Astrocyte (in vitro differentiated cells and primary cell): ENCODE data around the gene KRT222. TPM values are rescaled to one million over a fixed set of nuclear protein-coding genes. Genes with fewer than 3 reads are reported as not detected.

Experiments
- DNase-seq: peaks from one replicate; pipeline ENCODE4 v3.0.0-alpha.2; 2010; ENCODE audit warnings: low read depth
- FAIRE-seq: peaks from 2 replicates; lab custom pipeline; 2011; peaks lifted over from hg19 to GRCh38; lab: Jason Lieb, UNC
- H2AFZ ChIP-seq: 2 replicates; pipeline ENCODE4 v1.6.0; 2012; ENCODE audit warnings: low read depth, low read length, inconsistent platforms
- H3K27ac ChIP-seq: 2 replicates; pipeline ENCODE4 v1.5.1; 2011; ENCODE audit warnings: low read depth, low read length, inconsistent platforms
- H3K27me3 ChIP-seq: 2 replicates; pipeline ENCODE4 v1.6.0; 2011; ENCODE audit warnings: low read length, inconsistent platforms; ENCODE audit not compliant: insufficient read depth
- H3K36me3 ChIP-seq: 2 replicates; pipeline ENCODE4 v1.5.1; 2011; ENCODE audit warnings: low read length, inconsistent platforms; ENCODE audit not compliant: insufficient read depth
- H3K4me1 ChIP-seq: 2 replicates; pipeline ENCODE4 v1.5.1; 2011; ENCODE audit warnings: low read length, inconsistent platforms; ENCODE audit not compliant: insufficient read depth
- H3K4me2 ChIP-seq: 2 replicates; pipeline ENCODE4 v1.6.0; 2012; ENCODE audit warnings: low read length, inconsistent platforms
- H3K4me3 ChIP-seq: 2 replicates; pipeline ENCODE4 v1.5.1; 2011; ENCODE audit warnings: low read depth, mild to moderate bottlenecking, low read length, inconsistent platforms; ENCODE audit not compliant: insufficient read depth
- H3K79me2 ChIP-seq: 2 replicates; pipeline ENCODE4 v1.6.0; 2012; ENCODE audit warnings: mild to moderate bottlenecking, low read length, inconsistent platforms; ENCODE audit not compliant: insufficient read depth
- H3K9ac ChIP-seq: 2 replicates; pipeline ENCODE4 v1.6.0; 2012; ENCODE audit warnings: mild to moderate bottlenecking, low read length, inconsistent platforms
- H3K9me3 ChIP-seq: 2 replicates; pipeline ENCODE4 v1.5.1; 2012; ENCODE audit warnings: low read depth, mild to moderate bottlenecking, low read length, inconsistent platforms; ENCODE audit not compliant: insufficient read depth
- H4K20me1 ChIP-seq: 2 replicates; pipeline ENCODE4 v1.6.0; 2012; ENCODE audit warnings: low read length, inconsistent platforms; ENCODE audit not compliant: insufficient read depth
- H3K27ac Mint-ChIP-seq: one replicate; pipeline ENCODE4 v1.8.0; 2021; ENCODE audit warnings: mild to moderate bottlenecking, mixed read lengths; ENCODE audit not compliant: unreplicated experiment
- H3K27me3 Mint-ChIP-seq: one replicate; pipeline ENCODE4 v1.8.0; 2021; ENCODE audit warnings: low read depth, mixed read lengths; ENCODE audit not compliant: unreplicated experiment
- H3K36me3 Mint-ChIP-seq: one replicate; pipeline ENCODE4 v1.8.0; 2021; ENCODE audit warnings: low read depth, mixed read lengths; ENCODE audit not compliant: unreplicated experiment
- H3K4me1 Mint-ChIP-seq: one replicate; pipeline ENCODE4 v1.8.0; 2021; ENCODE audit warnings: low read depth, mixed read lengths; ENCODE audit not compliant: unreplicated experiment
- H3K4me3 Mint-ChIP-seq: one replicate; pipeline ENCODE4 v1.8.0; 2021; ENCODE audit warnings: mild to moderate bottlenecking, moderate library complexity, mixed read lengths; ENCODE audit not compliant: unreplicated experiment
- H3K9me3 Mint-ChIP-seq: one replicate; pipeline ENCODE4 v1.8.0; 2021; ENCODE audit warnings: mild to moderate bottlenecking, mixed read lengths; ENCODE audit not compliant: unreplicated experiment
- CTCF ChIP-seq: IDR thresholded peaks from 2 replicates; pipeline ENCODE4 v1.5.1; 2011; ENCODE audit warnings: low read depth, mild to moderate bottlenecking, inconsistent platforms, low read length, moderate library complexity; ENCODE audit not compliant: insufficient read depth
- EZH2 ChIP-seq: IDR thresholded peaks from 2 replicates; pipeline ENCODE4 v1.6.1; 2012; ENCODE audit warnings: mild to moderate bottlenecking, low read length, inconsistent platforms; ENCODE audit not compliant: insufficient read depth
- total RNA-seq: library from RNA; stranded (reverse); gene quantifications from 2 replicates; pipeline ENCODE4 v1.2.1, GENCODE V29; 2021

Gene KRT222
- total RNA-seq, 1 donor from 2014 or later = 0.14 TPM

GRCh38 chr17:40616592-40616991, 48.4 kb downstream of the KRT222 start:
- no peaks in the 10 kb centered on the region for H3K4me1 ChIP-seq
- H3K79me2 ChIP-seq = no peaks in the 10 kb centered on the region
- H3K27me3 ChIP-seq = peaks cover 18% of the 10 kb centered on the region
- no peaks in the 10 kb centered on the region for H3K36me3 ChIP-seq
- no peaks in the 10 kb centered on the region for H4K20me1 ChIP-seq
- no peak overlapping the region for H3K4me2 ChIP-seq
- TF ChIP-seq CTCF (no peak), EZH2 (no peak)
- no peaks in the 10 kb centered on the region for H3K9me3 ChIP-seq
- Mint-ChIP-seq H3K4me1 (peaks cover 2% of the 10 kb centered on the region), H3K9me3 (peaks cover 4% of the 10 kb centered on the region), H3K4me3 (peak overlapping the region; percentile 60), H3K36me3 (peaks cover 1% of the 10 kb centered on the region), H3K27me3 (peaks cover 48% of the 10 kb centered on the region), H3K27ac (no peak overlapping the region)
- H3K27ac ChIP-seq = no peak overlapping the region
- H2AFZ ChIP-seq = no peak overlapping the region
- H3K4me3 ChIP-seq = no peak overlapping the region
- DNase-seq (no peak), FAIRE-seq (no peak)
- H3K9ac ChIP-seq = no peak overlapping the region

DNA sequence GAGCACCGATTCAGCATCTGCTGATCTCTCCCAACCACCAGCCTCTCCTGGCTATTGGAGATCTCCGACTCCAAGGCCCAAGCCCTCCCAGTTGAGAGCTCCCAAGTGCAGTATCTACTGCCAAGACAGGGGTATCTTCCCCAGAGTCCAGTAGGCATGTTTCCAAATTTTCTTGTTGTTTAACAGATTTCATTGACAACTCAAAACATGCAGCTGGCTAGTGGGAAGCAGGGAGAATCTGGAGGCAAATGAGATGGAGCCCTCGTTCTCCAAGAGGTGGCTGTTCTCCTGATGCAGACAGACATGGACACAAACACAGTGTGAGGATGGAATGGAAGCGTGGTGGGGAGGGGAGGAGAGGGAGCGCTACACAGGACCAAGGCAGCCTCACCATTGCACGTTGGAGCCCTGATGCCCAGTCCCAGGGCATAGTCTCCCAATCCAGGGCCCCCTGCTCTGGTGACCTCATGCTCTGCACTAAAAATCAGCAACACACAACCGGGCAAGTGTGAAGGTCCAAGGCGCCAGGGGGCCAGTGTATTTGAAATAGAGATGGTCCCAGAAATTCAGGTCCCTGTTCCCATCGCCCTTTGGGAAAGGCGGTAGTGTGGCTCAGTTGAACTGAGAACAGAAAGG, 49.0 kb downstream of the KRT222 start:
- Histone ChIP-seq H4K20me1 (no peaks in the 10 kb centered on the region), H3K4me3 (no peak overlapping the region), H3K9me3 (no peaks in the 10 kb centered on the region), H3K27me3 (peaks cover 18% of the 10 kb centered on the region), H3K4me1 (no peaks in the 10 kb centered on the region), H3K9ac (no peak overlapping the region), H3K79me2 (no peaks in the 10 kb centered on the region), H3K4me2 (no peak overlapping the region), H3K36me3 (no peaks in the 10 kb centered on the region), H3K27ac (no peak overlapping the region), H2AFZ (no peak overlapping the region)
- TF ChIP-seq CTCF = no peak
- no peak for TF ChIP-seq EZH2
- Mint-ChIP-seq H3K4me1 (peaks cover 2% of the 10 kb centered on the region), H3K9me3 (peaks cover 4% of the 10 kb centered on the region), H3K27me3 (peaks cover 42% of the 10 kb centered on the region), H3K4me3 (no peak overlapping the region), H3K27ac (peak overlapping the region; percentile 72), H3K36me3 (peaks cover 1% of the 10 kb centered on the region)
- FAIRE-seq (no peak), DNase-seq (no peak)
